Left ventricle myocardium superior (tissue), 1 donor: ENCODE results near the gene NFAT5. TPM values are rescaled to one million over a fixed set of nuclear protein-coding genes. Genes with fewer than 3 reads are reported as not detected.
"Not testable (repeated sequence)": the region's sequence is repeated elsewhere in the genome, so short reads cannot be mapped to it uniquely, and the experiment has no call there.

ENCODE experiments used
- ATAC-seq: fragments of 200-7000 bp; cut with Tn5 transposase; one replicate; pipeline ENCODE4 v1.9.1; 2020; ENCODE audit warnings: mild to moderate bottlenecking, moderate library complexity
- DNase-seq: peaks from one replicate; pipeline ENCODE4 v3.0.0-alpha.2; 2020
- intact Hi-C: fragments of 100-400 bp; cut with micrococcal nuclease; formaldehyde crosslinking; loops from one replicate; pipeline ENCODE4 v1.11.0; 2022
- total RNA-seq: library from RNA; stranded (reverse); fragmentation: NEBNext Ultra II Directional; extraction: Animal tissue kit (Norgen Biotek cat#: 25700); gene quantifications from one replicate; pipeline ENCODE4 v1.2.1, GENCODE V29; 2021
- donor health status: DM: no; HTN: yes; CAD: no; lungs with severe emphysema.

The NFAT5 gene
- total RNA-seq, 1 donor from 2014 or later = 14.3 TPM

GRCh38 chr16:69546663-69547062 lies 19.1 kb upstream of the NFAT5 start:
- DNase-seq, ATAC-seq, intact Hi-C loops: not testable (repeated sequence)

GRCh38 chr16:69553332-69553731 lies 12.4 kb upstream of the NFAT5 start:
- intact Hi-C loops = no loop called here
- ATAC-seq (no peak), DNase-seq (no peak)

- DNase-seq (no peak), ATAC-seq (no peak)
- intact Hi-C loops = no loop called here
Observed at GRCh38 chr16:69554495-69554894, 11.3 kb upstream of the NFAT5 start.

- intact Hi-C loops = no loop called here
- no peak for ATAC-seq
Observed at GRCh38 chr16:69555437-69555836, 10.3 kb upstream of the NFAT5 start.

GRCh38 chr16:69555867-69556266 lies 9.9 kb upstream of the NFAT5 start:
- intact Hi-C loops = no loop called here
- ATAC-seq (no peak), DNase-seq (no peak)

More at GRCh38 chr16:69555437-69555836, 10.3 kb upstream of the NFAT5 start:
- DNase-seq = no peak

GRCh38 chr16:69559164-69559563 lies 6.6 kb upstream of the NFAT5 start:
- ATAC-seq (no peak), DNase-seq (no peak)
- intact Hi-C loops = no loop called here

GRCh38 chr16:69561367-69561766 lies 4.4 kb upstream of the NFAT5 start:
- ATAC-seq, DNase-seq: not testable (repeated sequence)
- intact Hi-C loops = loop anchor here (10.0 kb wide), 1 partner anchor 167 kb away; no protein-coding TSS in a partner anchor

- ATAC-seq (no peak), DNase-seq (no peak)
- intact Hi-C loops = loop anchor here (10.0 kb wide), 1 partner anchor 167 kb away; no protein-coding TSS in a partner anchor
Observed at GRCh38 chr16:69561901-69562300, 3.9 kb upstream of the NFAT5 start.

GRCh38 chr16:69562813-69563212 lies 3.0 kb upstream of the NFAT5 start:
- intact Hi-C loops = loop anchor here (10.0 kb wide), 1 partner anchor 168 kb away; no protein-coding TSS in a partner anchor
- DNase-seq (no peak), ATAC-seq (no peak)

GRCh38 chr16:69563605-69564580 lies 1.9 kb upstream of the NFAT5 start:
- intact Hi-C loops = loop anchor here (10.0 kb wide), 1 partner anchor 169 kb away; no protein-coding TSS in a partner anchor
- ATAC-seq (no peak), DNase-seq (no peak)

GRCh38 chr16:69564845-69565670 lies 708 bp upstream of the NFAT5 start:
- DNase-seq (no peak), ATAC-seq (no peak)
- intact Hi-C loops = loop anchor here (10.0 kb wide), 1 partner anchor 170 kb away; no protein-coding TSS in a partner anchor

GRCh38 chr16:69566240-69566980 lies 644 bp downstream of the NFAT5 start:
- DNase-seq = peak; percentile 64
- peak; percentile 71 for ATAC-seq
- intact Hi-C loops = loop anchor here (10.0 kb wide), 1 partner anchor 172 kb away; no protein-coding TSS in a partner anchor

GRCh38 chr16:69566981-69567680 lies 1.4 kb downstream of the NFAT5 start:
- no peak for DNase-seq
- intact Hi-C loops = loop anchor here (10.0 kb wide), 1 partner anchor 172 kb away; no protein-coding TSS in a partner anchor
- ATAC-seq = peak; percentile 0

- ATAC-seq = no peak
- intact Hi-C loops = loop anchor here (10.0 kb wide), 1 partner anchor 174 kb away; no protein-coding TSS in a partner anchor
- no peak for DNase-seq
Observed at GRCh38 chr16:69568676-69569075, 2.9 kb downstream of the NFAT5 start.

GRCh38 chr16:69578771-69579170 lies 13.0 kb downstream of the NFAT5 start:
- intact Hi-C loops = not testable (repeated sequence)

GRCh38 chr16:69579783-69580481 lies 14.2 kb downstream of the NFAT5 start:
- intact Hi-C loops = no loop called here
- no peak for ATAC-seq
- no peak for DNase-seq

More at GRCh38 chr16:69578771-69579170, 13.0 kb downstream of the NFAT5 start:
- DNase-seq, ATAC-seq: not testable (repeated sequence)

- ATAC-seq (no peak), DNase-seq (no peak)
- intact Hi-C loops = no loop called here
Observed at GRCh38 chr16:69581297-69581696, 15.5 kb downstream of the NFAT5 start.
